Measurements from ENCODE around the gene SLC19A1. TPM values are rescaled to one million over a fixed set of nuclear protein-coding genes. Genes with fewer than 3 reads are reported as not detected.
"Not testable (repeated sequence)": the region's sequence is repeated elsewhere in the genome, so short reads cannot be mapped to it uniquely, and the experiment has no call there.

The SLC19A1 gene
- polyA plus RNA-seq, 1 of the 3 experiments (the other 2 are of a cell fraction): 15.0 TPM

DNA sequence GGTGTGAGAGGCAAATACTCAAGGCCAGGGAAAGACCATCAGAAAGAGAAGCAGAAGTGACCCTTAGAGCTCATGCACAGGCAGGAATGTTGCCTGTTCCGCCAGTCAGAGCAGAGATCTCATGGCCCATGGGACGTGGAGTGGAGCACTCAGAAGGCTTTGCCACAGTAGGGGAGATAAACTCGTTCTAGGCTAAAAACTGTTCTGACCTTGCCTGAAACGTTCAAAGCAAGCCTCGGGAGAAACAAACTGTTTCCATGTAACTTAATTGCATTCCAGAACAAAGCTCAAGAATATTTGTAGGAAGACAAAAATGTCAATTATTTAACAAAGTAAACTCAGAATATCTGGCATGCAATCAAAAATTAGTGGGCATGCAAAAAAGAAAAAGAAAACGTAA lies 20.7 kb upstream of the SLC19A1 start:
- Histone ChIP-seq H3K9me2 (no peaks in the 10 kb centered on the region), H4K20me1 (ENCODE audit: insufficient read depth) (no peaks in the 10 kb centered on the region), H3K79me2 (ENCODE audit: insufficient read depth) (no peaks in the 10 kb centered on the region), H3K27me3 (ENCODE audit: insufficient read depth) (0 out of 2 replicates have a peak, but pooled peaks cover 4% of the 10 kb centered on the region), H3F3A (replicated peaks; ENCODE audit: insufficient read depth) (no peaks in the 10 kb centered on the region), H3K36me3 (replicated peaks in 1 of 2; ENCODE audit: control insufficient read depth in 1 of 2, insufficient read depth in 2 of 2, low read length in 1 of 2) (no peaks in the 10 kb centered on the region), H3K9ac (no peak overlapping the region), H3K9me3 (no peaks in the 10 kb centered on the region), H3K27ac (ENCODE audit: low read depth in 2 of 2, low read length in 1 of 2) (no peak overlapping the region), H3K4me3 (ENCODE audit: low read depth in 2 of 2, low read length in 1 of 2) (no peak overlapping the region), H2AFZ (ENCODE audit: low read depth) (no peak overlapping the region), H3K4me1 (ENCODE audit: control insufficient read depth in 1 of 2, insufficient read depth in 2 of 2, low read depth in 1 of 2, low read length in 1 of 2) (no peaks in the 10 kb centered on the region; a peak in 1 of 4 replicates), H3K4me2 (no peak overlapping the region)
- ChIA-PET CTCF (interaction anchor here (1.9 to 3.0 kb wide), 2 partner anchors 7 to 34 kb away, joined by 10 to 19 read pairs; no protein-coding TSS in a partner anchor), POLR2A (no interaction called here)
- 43% methylated on average over 6 of the region's 6 CpGs for WGBS (ENCODE audit: low lambda C conversion rate)
- no peak for DNase-seq
- TF ChIP-seq GABPA (IDR thresholded peaks at IDR 0.05; ENCODE audit: low read depth) (no peak), RAD21 (IDR thresholded peaks at IDR 0.05; ENCODE audit: low read length) (no peak), RXRA (IDR thresholded peaks at IDR 0.05; ENCODE audit: borderline replicate concordance, low read depth) (no peak), EP300 (IDR thresholded peaks at IDR 0.05; ENCODE audit: borderline replicate concordance in 1 of 2, low read depth in 1 of 2, low read length in 1 of 2) (no peak), YY1 (IDR thresholded peaks at IDR 0.05; ENCODE audit: low read depth) (no peak), SMC3 (IDR thresholded peaks at IDR 0.05; ENCODE audit: low read depth, low read length) (no peak), TAF1 (IDR thresholded peaks at IDR 0.05; ENCODE audit: borderline replicate concordance, low read depth, low read length) (no peak), RFX5 (IDR thresholded peaks at IDR 0.05; ENCODE audit: low read length) (no peak), NFIC (IDR thresholded peaks at IDR 0.05; ENCODE audit: borderline replicate concordance) (no peak)
- TF ChIP-seq, protein P1, sequence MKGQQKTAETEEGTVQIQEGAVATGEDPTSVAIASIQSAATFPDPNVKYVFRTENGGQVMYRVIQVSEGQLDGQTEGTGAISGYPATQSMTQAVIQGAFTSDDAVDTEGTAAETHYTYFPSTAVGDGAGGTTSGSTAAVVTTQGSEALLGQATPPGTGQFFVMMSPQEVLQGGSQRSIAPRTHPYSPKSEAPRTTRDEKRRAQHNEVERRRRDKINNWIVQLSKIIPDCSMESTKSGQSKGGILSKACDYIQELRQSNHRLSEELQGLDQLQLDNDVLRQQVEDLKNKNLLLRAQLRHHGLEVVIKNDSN (IDR thresholded peaks at IDR 0.05; ENCODE audit: borderline replicate concordance, low read depth): no peak
- TF ChIP-seq, protein P2, sequence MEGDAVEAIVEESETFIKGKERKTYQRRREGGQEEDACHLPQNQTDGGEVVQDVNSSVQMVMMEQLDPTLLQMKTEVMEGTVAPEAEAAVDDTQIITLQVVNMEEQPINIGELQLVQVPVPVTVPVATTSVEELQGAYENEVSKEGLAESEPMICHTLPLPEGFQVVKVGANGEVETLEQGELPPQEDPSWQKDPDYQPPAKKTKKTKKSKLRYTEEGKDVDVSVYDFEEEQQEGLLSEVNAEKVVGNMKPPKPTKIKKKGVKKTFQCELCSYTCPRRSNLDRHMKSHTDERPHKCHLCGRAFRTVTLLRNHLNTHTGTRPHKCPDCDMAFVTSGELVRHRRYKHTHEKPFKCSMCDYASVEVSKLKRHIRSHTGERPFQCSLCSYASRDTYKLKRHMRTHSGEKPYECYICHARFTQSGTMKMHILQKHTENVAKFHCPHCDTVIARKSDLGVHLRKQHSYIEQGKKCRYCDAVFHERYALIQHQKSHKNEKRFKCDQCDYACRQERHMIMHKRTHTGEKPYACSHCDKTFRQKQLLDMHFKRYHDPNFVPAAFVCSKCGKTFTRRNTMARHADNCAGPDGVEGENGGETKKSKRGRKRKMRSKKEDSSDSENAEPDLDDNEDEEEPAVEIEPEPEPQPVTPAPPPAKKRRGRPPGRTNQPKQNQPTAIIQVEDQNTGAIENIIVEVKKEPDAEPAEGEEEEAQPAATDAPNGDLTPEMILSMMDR (IDR thresholded peaks at IDR 0.05): no peak
- TF ChIP-seq, protein P3, sequence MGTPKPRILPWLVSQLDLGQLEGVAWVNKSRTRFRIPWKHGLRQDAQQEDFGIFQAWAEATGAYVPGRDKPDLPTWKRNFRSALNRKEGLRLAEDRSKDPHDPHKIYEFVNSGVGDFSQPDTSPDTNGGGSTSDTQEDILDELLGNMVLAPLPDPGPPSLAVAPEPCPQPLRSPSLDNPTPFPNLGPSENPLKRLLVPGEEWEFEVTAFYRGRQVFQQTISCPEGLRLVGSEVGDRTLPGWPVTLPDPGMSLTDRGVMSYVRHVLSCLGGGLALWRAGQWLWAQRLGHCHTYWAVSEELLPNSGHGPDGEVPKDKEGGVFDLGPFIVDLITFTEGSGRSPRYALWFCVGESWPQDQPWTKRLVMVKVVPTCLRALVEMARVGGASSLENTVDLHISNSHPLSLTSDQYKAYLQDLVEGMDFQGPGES (IDR thresholded peaks at IDR 0.05; ENCODE audit: low read depth, low read length): no peak

DNA sequence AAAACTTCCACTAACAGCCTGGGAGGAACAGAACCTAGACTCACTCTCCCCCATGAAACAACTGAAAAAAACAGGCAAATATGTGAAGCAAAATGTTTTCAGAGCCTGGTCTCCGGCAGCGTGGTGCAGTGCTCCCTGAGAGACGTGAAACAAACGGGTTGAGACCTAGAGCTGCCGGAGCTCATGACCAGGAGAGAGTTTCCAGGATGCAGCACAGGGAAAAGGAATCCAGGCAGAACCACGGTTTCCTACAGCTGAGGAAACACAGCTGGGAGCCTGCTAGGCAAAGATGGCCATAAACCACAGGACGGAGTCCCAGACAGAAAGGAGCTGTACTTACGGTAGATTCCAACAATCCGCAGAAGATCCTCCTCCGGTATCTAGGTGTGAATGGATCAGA lies 20.2 kb upstream of the SLC19A1 start:
- TF ChIP-seq RAD21 (IDR thresholded peaks at IDR 0.05; ENCODE audit: low read length) (no peak), YY1 (IDR thresholded peaks at IDR 0.05; ENCODE audit: low read depth) (no peak), MXI1 (IDR thresholded peaks at IDR 0.05; ENCODE audit: low read depth, low read length) (no peak), FOXM1 (IDR thresholded peaks at IDR 0.05; ENCODE audit: low read depth) (no peak)
- no peak overlapping the region for H3K9ac ChIP-seq
- no peaks in the 10 kb centered on the region for H3K9me2 ChIP-seq
- H2AFZ ChIP-seq (ENCODE audit: low read depth): no peak overlapping the region
- 74% methylated on average over 10 of the region's 10 CpGs for WGBS (ENCODE audit: low lambda C conversion rate)
- H3F3A ChIP-seq (replicated peaks; ENCODE audit: insufficient read depth): no peaks in the 10 kb centered on the region
- ChIA-PET POLR2A (no interaction called here), CTCF (interaction anchor here (1.9 kb wide), 1 partner anchor 35 kb away, joined by 10 read pairs; no protein-coding TSS in a partner anchor)
- no peaks in the 10 kb centered on the region for H3K36me3 ChIP-seq (replicated peaks in 1 of 2; ENCODE audit: control insufficient read depth in 1 of 2, insufficient read depth in 2 of 2, low read length in 1 of 2)
- H3K4me1 ChIP-seq (ENCODE audit: control insufficient read depth in 1 of 2, insufficient read depth in 2 of 2, low read depth in 1 of 2, low read length in 1 of 2): peaks cover 0 to 3% of the 10 kb centered on the region in 2 experiments; a peak in 1 of 4 replicates
- no peak overlapping the region for H3K4me3 ChIP-seq (ENCODE audit: low read depth in 2 of 2, low read length in 1 of 2)
- no peak for DNase-seq
- H4K20me1 ChIP-seq (ENCODE audit: insufficient read depth): no peaks in the 10 kb centered on the region
- H3K27ac ChIP-seq (ENCODE audit: low read depth in 2 of 2, low read length in 1 of 2): no peak overlapping the region
- no peak overlapping the region for H3K4me2 ChIP-seq
- no peaks in the 10 kb centered on the region for H3K27me3 ChIP-seq (ENCODE audit: insufficient read depth)
- no peaks in the 10 kb centered on the region for H3K9me3 ChIP-seq
- no peaks in the 10 kb centered on the region for H3K79me2 ChIP-seq (ENCODE audit: insufficient read depth)

DNA sequence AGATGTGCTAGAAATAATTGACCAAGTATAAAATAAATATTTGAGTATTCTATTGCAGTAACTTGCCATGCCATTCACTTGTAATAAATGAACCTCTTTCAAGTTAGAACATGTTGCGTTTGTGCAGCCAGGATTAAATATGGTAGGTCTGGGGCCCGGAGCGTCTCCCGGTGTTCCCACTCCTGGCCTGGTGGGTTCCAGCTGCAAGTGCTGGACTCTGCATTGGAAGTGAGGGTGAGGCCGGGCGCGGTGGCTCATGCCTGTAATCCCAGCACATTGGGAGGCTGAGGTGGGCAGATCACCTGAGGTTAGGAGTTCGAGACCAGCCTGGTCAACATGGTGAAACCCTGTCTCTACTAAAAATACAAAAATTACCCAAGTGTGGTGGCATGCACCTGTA lies 19.0 kb upstream of the SLC19A1 start:
- WGBS (ENCODE audit: low lambda C conversion rate): 91% methylated on average over 8 of the region's 8 CpGs
- H2AFZ ChIP-seq (ENCODE audit: low read depth); H3F3A ChIP-seq (replicated peaks; ENCODE audit: insufficient read depth); H3K36me3 ChIP-seq (replicated peaks in 1 of 2; ENCODE audit: control insufficient read depth in 1 of 2, insufficient read depth in 2 of 2, low read length in 1 of 2); H3K9me3 ChIP-seq; H3K9me2 ChIP-seq; H3K4me2 ChIP-seq; H3K4me3 ChIP-seq (ENCODE audit: low read depth in 2 of 2, low read length in 1 of 2); DNase-seq; H3K79me2 ChIP-seq (ENCODE audit: insufficient read depth); H3K9ac ChIP-seq; H3K27me3 ChIP-seq (ENCODE audit: insufficient read depth); POLR2A ChIA-PET; H4K20me1 ChIP-seq (ENCODE audit: insufficient read depth); H3K27ac ChIP-seq (ENCODE audit: low read depth in 2 of 2, low read length in 1 of 2): not testable (repeated sequence)
- H3K4me1 ChIP-seq (ENCODE audit: control insufficient read depth in 1 of 2, insufficient read depth in 2 of 2, low read depth in 1 of 2, low read length in 1 of 2): peaks cover 0 to 14% of the 10 kb centered on the region in 2 experiments; a peak in 1 of 4 replicates
- CTCF ChIA-PET: interaction anchor here (1.9 to 7.4 kb wide), 2 partner anchors 36 to 259 kb away, joined by 10 to 127 read pairs; no protein-coding TSS in a partner anchor

Data from SK-N-SH (cell line).